Measurements from ENCODE around the gene PALS2. TPM values are rescaled to one million over a fixed set of nuclear protein-coding genes. Genes with fewer than 3 reads are reported as not detected.
A peak's percentile ranks its signal among the peaks of the same experiment; 100 is the strongest.

Gene PALS2
- total RNA-seq: 10 to 100 TPM; 14.0 to 22.6 TPM

GRCh38 chr7:24572997-24573553 lies at the start of gene PALS2:
Gene PALS2 (plus strand): TSS chr7:24573452. CDS start chr7:24623668, 50,216 bp downstream.
- Mint-ChIP-seq H3K4me3 (peak within 1 kb of the TSS; percentile 94), H3K9me3 (no peaks in the 10 kb centered on the region)
- peak; percentile 65 for ATAC-seq (replicated peaks)

GRCh38 chr7:24531255-24531654 lies 42.0 kb upstream of the PALS2 start:
- peaks cover 6% of the 10 kb centered on the region for H3K27me3 Mint-ChIP-seq

More at GRCh38 chr7:24572997-24573553, at the start of gene PALS2:
- H3K4me1 Mint-ChIP-seq: peaks cover 22% of the 10 kb centered on the region
- no peaks in the 10 kb centered on the region for H3K36me3 Mint-ChIP-seq (ENCODE audit: low read depth)
- peaks cover 6% of the 10 kb centered on the region for H3K27me3 Mint-ChIP-seq
- H3K27ac Mint-ChIP-seq: peak within 1 kb of the TSS; percentile 83

GRCh38 chr7:24536682-24537081 lies 36.6 kb upstream of the PALS2 start:
- Mint-ChIP-seq H3K4me1 (no peaks in the 10 kb centered on the region), H3K36me3 (ENCODE audit: low read depth) (no peaks in the 10 kb centered on the region), H3K27ac (no peak overlapping the region), H3K9me3 (no peaks in the 10 kb centered on the region), H3K27me3 (no peaks in the 10 kb centered on the region), H3K4me3 (no peak overlapping the region)
- ATAC-seq (replicated peaks): no peak

More at GRCh38 chr7:24531255-24531654, 42.0 kb upstream of the PALS2 start:
- no peaks in the 10 kb centered on the region for H3K9me3 Mint-ChIP-seq
- no peak overlapping the region for H3K27ac Mint-ChIP-seq
- ATAC-seq (replicated peaks): no peak
- H3K36me3 Mint-ChIP-seq (ENCODE audit: low read depth): no peaks in the 10 kb centered on the region
- H3K4me1 Mint-ChIP-seq: no peaks in the 10 kb centered on the region
- no peak overlapping the region for H3K4me3 Mint-ChIP-seq

GRCh38 chr7:24540956-24541355 lies 32.3 kb upstream of the PALS2 start:
- Mint-ChIP-seq H3K27ac (no peak overlapping the region), H3K36me3 (ENCODE audit: low read depth) (no peaks in the 10 kb centered on the region), H3K4me3 (no peak overlapping the region), H3K9me3 (no peaks in the 10 kb centered on the region), H3K4me1 (no peaks in the 10 kb centered on the region), H3K27me3 (no peaks in the 10 kb centered on the region)
- no peak for ATAC-seq (replicated peaks)

- Mint-ChIP-seq H3K4me1 (no peaks in the 10 kb centered on the region), H3K4me3 (no peak overlapping the region), H3K27ac (no peak overlapping the region), H3K36me3 (ENCODE audit: low read depth) (no peaks in the 10 kb centered on the region), H3K9me3 (no peaks in the 10 kb centered on the region), H3K27me3 (peaks cover 7% of the 10 kb centered on the region)
- no peak for ATAC-seq (replicated peaks)
Measured at GRCh38 chr7:24545215-24545614, 28.0 kb upstream of the PALS2 start.

GRCh38 chr7:24548390-24548789 lies 24.9 kb upstream of the PALS2 start:
- Mint-ChIP-seq H3K9me3 (no peaks in the 10 kb centered on the region), H3K36me3 (ENCODE audit: low read depth) (no peaks in the 10 kb centered on the region), H3K27me3 (peaks cover 7% of the 10 kb centered on the region), H3K4me3 (no peak overlapping the region), H3K27ac (no peak overlapping the region), H3K4me1 (no peaks in the 10 kb centered on the region)
- ATAC-seq (replicated peaks): no peak

GRCh38 chr7:24549991-24550390 lies 23.3 kb upstream of the PALS2 start:
- no peak overlapping the region for H3K27ac Mint-ChIP-seq
- H3K4me3 Mint-ChIP-seq: no peak overlapping the region
- no peaks in the 10 kb centered on the region for H3K9me3 Mint-ChIP-seq
- no peaks in the 10 kb centered on the region for H3K36me3 Mint-ChIP-seq (ENCODE audit: low read depth)
- no peak for ATAC-seq (replicated peaks)
- H3K4me1 Mint-ChIP-seq: no peaks in the 10 kb centered on the region
- H3K27me3 Mint-ChIP-seq: peaks cover 7% of the 10 kb centered on the region

GRCh38 chr7:24555184-24555583 lies 18.1 kb upstream of the PALS2 start:
- no peaks in the 10 kb centered on the region for H3K36me3 Mint-ChIP-seq (ENCODE audit: low read depth)
- no peaks in the 10 kb centered on the region for H3K27me3 Mint-ChIP-seq
- H3K27ac Mint-ChIP-seq: no peak overlapping the region
- no peak for ATAC-seq (replicated peaks)
- H3K9me3 Mint-ChIP-seq: no peaks in the 10 kb centered on the region
- peaks cover 2% of the 10 kb centered on the region for H3K4me1 Mint-ChIP-seq
- no peak overlapping the region for H3K4me3 Mint-ChIP-seq

- H3K36me3 Mint-ChIP-seq (ENCODE audit: low read depth): no peaks in the 10 kb centered on the region
- H3K4me1 Mint-ChIP-seq: peaks cover 7% of the 10 kb centered on the region
- H3K27me3 Mint-ChIP-seq: no peaks in the 10 kb centered on the region
- no peaks in the 10 kb centered on the region for H3K9me3 Mint-ChIP-seq
- no peak overlapping the region for H3K4me3 Mint-ChIP-seq
- no peak overlapping the region for H3K27ac Mint-ChIP-seq
- ATAC-seq (replicated peaks): no peak
Measured at GRCh38 chr7:24555719-24556118, 17.5 kb upstream of the PALS2 start.

GRCh38 chr7:24560772-24561171 lies 12.5 kb upstream of the PALS2 start:
- peaks cover 13% of the 10 kb centered on the region for H3K4me1 Mint-ChIP-seq
- no peak overlapping the region for H3K4me3 Mint-ChIP-seq
- no peaks in the 10 kb centered on the region for H3K27me3 Mint-ChIP-seq
- peak overlapping the region; percentile 4 for H3K27ac Mint-ChIP-seq
- no peaks in the 10 kb centered on the region for H3K36me3 Mint-ChIP-seq (ENCODE audit: low read depth)
- ATAC-seq (replicated peaks): peak; percentile 34
- H3K9me3 Mint-ChIP-seq: no peaks in the 10 kb centered on the region

GRCh38 chr7:24566274-24566673 lies 7.0 kb upstream of the PALS2 start:
- H3K4me1 Mint-ChIP-seq: peaks cover under 1% of the 10 kb centered on the region
- no peak overlapping the region for H3K4me3 Mint-ChIP-seq

GRCh38 chr7:24570983-24571382 lies 2.3 kb upstream of the PALS2 start:
- ATAC-seq (replicated peaks): no peak
- Mint-ChIP-seq H3K9me3 (no peaks in the 10 kb centered on the region), H3K27ac (no peak overlapping the region), H3K4me1 (peaks cover 18% of the 10 kb centered on the region), H3K36me3 (ENCODE audit: low read depth) (no peaks in the 10 kb centered on the region), H3K4me3 (no peak overlapping the region), H3K27me3 (peaks cover 6% of the 10 kb centered on the region)

More at GRCh38 chr7:24566274-24566673, 7.0 kb upstream of the PALS2 start:
- Mint-ChIP-seq H3K36me3 (ENCODE audit: low read depth) (no peaks in the 10 kb centered on the region), H3K27me3 (peaks cover 6% of the 10 kb centered on the region), H3K9me3 (no peaks in the 10 kb centered on the region), H3K27ac (no peak overlapping the region)
- ATAC-seq (replicated peaks): no peak

GRCh38 chr7:24572016-24572392 lies 1.2 kb upstream of the PALS2 start:
- no peak for ATAC-seq (replicated peaks)
- H3K27me3 Mint-ChIP-seq: peaks cover 6% of the 10 kb centered on the region
- H3K27ac Mint-ChIP-seq: peak overlapping the region; percentile 77
- H3K36me3 Mint-ChIP-seq (ENCODE audit: low read depth): no peaks in the 10 kb centered on the region
- H3K9me3 Mint-ChIP-seq: no peaks in the 10 kb centered on the region
- peak overlapping the region; percentile 74 for H3K4me3 Mint-ChIP-seq
- peaks cover 22% of the 10 kb centered on the region for H3K4me1 Mint-ChIP-seq

GRCh38 chr7:24572393-24572996 lies 757 bp upstream of the PALS2 start:
- peak; percentile 57 for ATAC-seq (replicated peaks)
- Mint-ChIP-seq H3K27me3 (peaks cover 6% of the 10 kb centered on the region), H3K4me3 (peak overlapping the region; percentile 74), H3K27ac (peak overlapping the region; percentile 77), H3K4me1 (peaks cover 22% of the 10 kb centered on the region), H3K9me3 (no peaks in the 10 kb centered on the region), H3K36me3 (ENCODE audit: low read depth) (no peaks in the 10 kb centered on the region)

GRCh38 chr7:24573554-24574338 lies 494 bp downstream of the PALS2 start:
- Mint-ChIP-seq H3K4me1 (peaks cover 29% of the 10 kb centered on the region), H3K4me3 (peak overlapping the region; percentile 94), H3K36me3 (ENCODE audit: low read depth) (no peaks in the 10 kb centered on the region), H3K9me3 (no peaks in the 10 kb centered on the region), H3K27ac (peak overlapping the region; percentile 83), H3K27me3 (peaks cover 6% of the 10 kb centered on the region)
- ATAC-seq (replicated peaks): peak; percentile 46

Data from activated T-helper 17 cell treated with anti-CD3 and anti-CD28 coated beads, Interleukin-2, amount 50 U/mL, for 72 hours (primary cell).